K562 (cell line): ENCODE measurements around the gene PPIL1. TPM values are rescaled to one million over a fixed set of nuclear protein-coding genes. Genes with fewer than 3 reads are reported as not detected.

ENCODE experiments used
- ATF7 ChIP-seq: fragments of 450-650 bp; IDR thresholded peaks from 2 replicates; pipeline ENCODE4 v1.7.1; 2014; ENCODE audit warnings: mild to moderate bottlenecking, moderate library complexity
- EP400 ChIP-seq: fragments of 450-650 bp; IDR thresholded peaks from 2 replicates; pipeline ENCODE4 v1.6.1; 2017; ENCODE audit warnings: antibody characterized with exemption, mild to moderate bottlenecking, moderate library complexity
- GATAD2B ChIP-seq: fragments of 450-650 bp; IDR thresholded peaks from 2 replicates; pipeline ENCODE4 v1.6.1; 2017; ENCODE audit warnings: mild to moderate bottlenecking, borderline replicate concordance
- HCFC1 ChIP-seq: IDR thresholded peaks from 2 replicates; pipeline ENCODE4 v1.6.1; 2012; ENCODE audit warnings: low read depth, low read length, improper control_type of control experiment
- HLTF ChIP-seq: fragments of 450-650 bp; IDR thresholded peaks from 2 replicates; pipeline ENCODE4 v1.6.1; 2016
- LARP7 ChIP-seq: fragments of 450-650 bp; IDR thresholded peaks from 2 replicates; pipeline ENCODE4 v1.6.1; 2016
- NRF1 ChIP-seq, 2 experiments: fragments of 450-650 bp; IDR thresholded peaks in 1 of 2; conservative IDR thresholded peaks in 1 of 2; 2 replicates each; pipeline ENCODE4 v1.6.1; 2014; ENCODE audit warnings: mild to moderate bottlenecking in 2 of 2
- PHB2 ChIP-seq: fragments of 450-650 bp; IDR thresholded peaks from 2 replicates; pipeline ENCODE4 v1.6.1; 2017; ENCODE audit warnings: low read depth
- POLR2A ChIP-seq: fragments of 450-650 bp; conservative IDR thresholded peaks from 2 replicates; pipeline ENCODE4 v1.6.1; 2016
- SREBF1 ChIP-seq: fragments of 150-350 bp; IDR thresholded peaks from 2 replicates; pipeline ENCODE4 v1.6.1; 2014; ENCODE audit warnings: antibody characterized with exemption, low read depth, low read length, borderline replicate concordance
- TAF1 ChIP-seq: IDR thresholded peaks from 2 replicates; pipeline ENCODE4 v1.6.1; 2011; ENCODE audit warnings: mild to moderate bottlenecking, low read length, moderate library complexity; ENCODE audit not compliant: insufficient read depth, control insufficient read depth, severe bottlenecking; ENCODE audit errors: extremely low read depth
- polyA plus RNA-seq, 8 experiments: library from polyadenylated mRNA; depleted of rRNA in 4 of 8; stranded (reverse) in 5 of 8; unstranded in 3 of 8; fragments of >200 nt; fragmentation: Nextera tagmentation in 2 of 8; fragmentation: Illumina TruSeq in 1 of 8; extraction: Ambion mirVana in 2 of 8; extraction: Trizol in 1 of 8; gene quantifications; 2 replicates each; pipeline versions ENCODE4 v1.2.1 to v1.2.3, GENCODE V29; 2011 to 2014; ENCODE audit warnings: inconsistent platforms in 1 of 8, missing spikeins in 1 of 8
- total RNA-seq, 7 experiments: library from RNA; depleted of rRNA in 6 of 7; stranded (reverse); fragments of >200 nt in 6 of 7; fragmentation: Illumina TruSeq in 2 of 7; extraction: Trizol in 2 of 7; gene quantifications; 2 replicates each; pipeline versions ENCODE4 v1.2.1 to v1.2.3, GENCODE V29; 2011 to 2021; ENCODE audit warnings: low replicate concordance in 1 of 7
- TF ChIP-seq, protein P1 (sequence below): sonication (generic); formaldehyde crosslinking; IDR thresholded peaks from 2 replicates; pipeline ENCODE4 v1.8.1; 2023; ENCODE audit warnings: mild to moderate bottlenecking, missing genetic modification reagents, moderate library complexity

Gene PPIL1
- total and polyA plus RNA-seq, 9 of the 15 experiments (the other 6 are each of a cell fraction or from before 2014, with no cell fraction given) = 65.8 to 205 (median 130) TPM

GRCh38 chr6:36886950-36887618 is 12.5 kb upstream of the PPIL1 start (continued):
- TF ChIP-seq EP400 (peak; percentile 41; the same call in 1 of the 2 replicates), HCFC1 (peak; percentile 4; the same call in 1 of the 2 replicates), POLR2A (peak; percentile 78), TAF1 (peak; percentile 26), HLTF (peak; percentile 86; the same call in 1 of the 2 replicates), LARP7 (peak; percentile 48; the same call in 1 of the 2 replicates), ATF7 (peak; percentile 37; the same call in 1 of the 2 replicates), GATAD2B (0 out of 2 replicates have a peak, but pooled peaks have one; percentile 19), SREBF1 (peak; percentile 94; the same call in 1 of the 2 replicates), NRF1 (conservative IDR thresholded peaks at IDR 0.05 in 1 of 2, IDR thresholded peaks at IDR 0.05 in 1 of 2) (peak in 1 of 2 experiments; percentile 18; a peak in 2 of 4 replicates), PHB2 (peak; percentile 69)
- TF ChIP-seq, protein P1, sequence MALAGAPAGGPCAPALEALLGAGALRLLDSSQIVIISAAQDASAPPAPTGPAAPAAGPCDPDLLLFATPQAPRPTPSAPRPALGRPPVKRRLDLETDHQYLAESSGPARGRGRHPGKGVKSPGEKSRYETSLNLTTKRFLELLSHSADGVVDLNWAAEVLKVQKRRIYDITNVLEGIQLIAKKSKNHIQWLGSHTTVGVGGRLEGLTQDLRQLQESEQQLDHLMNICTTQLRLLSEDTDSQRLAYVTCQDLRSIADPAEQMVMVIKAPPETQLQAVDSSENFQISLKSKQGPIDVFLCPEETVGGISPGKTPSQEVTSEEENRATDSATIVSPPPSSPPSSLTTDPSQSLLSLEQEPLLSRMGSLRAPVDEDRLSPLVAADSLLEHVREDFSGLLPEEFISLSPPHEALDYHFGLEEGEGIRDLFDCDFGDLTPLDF (CRISPR knock-in tag) = no peak
- TF ChIP-seq, all 486 proteins: peak for 54
